HepG2 (cell line): ENCODE measurements around the gene DOK1. TPM values are rescaled to one million over a fixed set of nuclear protein-coding genes. Genes with fewer than 3 reads are reported as not detected.

Source experiments
- ATAC-seq: fragments of 200-7000 bp; cut with Tn5 transposase; 3 replicates; pipeline ENCODE4 v1.9.1; 2020; ENCODE audit warnings: mild to moderate bottlenecking, moderate library complexity
- BruUV-seq: library from RNA; stranded (reverse); fragments of 400-500 nt; replicated peaks from 2 replicates; lab custom pipeline; 2021; lab: Mats Ljungman, UMichigan
- CTCF ChIA-PET: fragments of 300-600 bp; formaldehyde crosslinking; extraction: SDS; loops from one replicate; lab custom pipeline; 2021; ENCODE audit warnings: low total read pairs, inconsistent platforms, low intra/inter-chr PET ratio; lab: Yijun Ruan, JAX
- POLR2A ChIA-PET: fragments of 350-600 bp; sonication (Branson Sonifier 250); formaldehyde crosslinking; loops from one replicate; lab custom pipeline; 2020; ENCODE audit warnings: antibody characterized with exemption, inconsistent platforms; lab: Yijun Ruan, JAX
- DNase-seq: peaks from one replicate; pipeline ENCODE4 v3.0.0-alpha.2; 2015; ENCODE audit warnings: low spot score
- FAIRE-seq: peaks from 3 replicates; lab custom pipeline; 2011; peaks lifted over from hg19 to GRCh38; lab: Jason Lieb, UNC
- H2AFZ ChIP-seq: one replicate; pipeline ENCODE4 v1.6.1; 2011; ENCODE audit warnings: low read length, inconsistent platforms
- H3K27ac ChIP-seq: fragments of 300-600 bp; 3 replicates; pipeline ENCODE4 v1.8.0; 2011; ENCODE audit warnings: mixed run types, mild to moderate bottlenecking, mixed read lengths, low read length, inconsistent platforms; ENCODE audit not compliant: insufficient read depth; ENCODE audit errors: extremely low read length
- H3K27me3 ChIP-seq, 2 experiments: fragments of 200-600 bp in 1 of 2; 2 replicates in 1 of 2; 3 replicates in 1 of 2; pipeline versions ENCODE4 v1.6.0 to v1.8.0; 2011; ENCODE audit warnings: low read length in 2 of 2, mild to moderate bottlenecking in 2 of 2, moderate library complexity in 2 of 2, inconsistent platforms in 1 of 2; ENCODE audit not compliant: insufficient read depth in 2 of 2, control insufficient read depth in 1 of 2
- H3K36me3 ChIP-seq, 2 experiments: fragments of 200-600 bp in 1 of 2; replicated peaks in 1 of 2; 2 replicates in 1 of 2; 3 replicates in 1 of 2; pipeline versions ENCODE4 v1.5.1 to v1.8.0; 2011; ENCODE audit warnings: low read length in 2 of 2, inconsistent platforms in 1 of 2; ENCODE audit not compliant: insufficient read depth in 2 of 2, control insufficient read depth in 1 of 2
- H3K4me1 ChIP-seq: 2 replicates; pipeline ENCODE4 v1.5.1; 2012; ENCODE audit warnings: low read length, inconsistent platforms; ENCODE audit not compliant: insufficient read depth
- H3K4me2 ChIP-seq: 2 replicates; pipeline ENCODE4 v1.6.0; 2011; ENCODE audit warnings: low read depth, low read length, inconsistent platforms
- H3K4me3 ChIP-seq, 3 experiments: fragments of 200-600 bp in 1 of 3; sonication (generic), shearing (Covaris generic) in 1 of 3; replicated peaks in 1 of 3; 2 replicates each; pipeline ENCODE4 v1.5.1; 2011 to 2016; ENCODE audit warnings: low read length in 3 of 3, inconsistent platforms in 2 of 3, low read depth in 2 of 3, mild to moderate bottlenecking in 2 of 3, control low read depth in 1 of 3, mixed read lengths in 1 of 3; ENCODE audit not compliant: insufficient read depth in 1 of 3
- H3K79me2 ChIP-seq: one replicate; pipeline ENCODE4 v1.6.1; 2011; ENCODE audit warnings: low read length, inconsistent platforms; ENCODE audit not compliant: insufficient read depth
- H3K9ac ChIP-seq: 2 replicates; pipeline ENCODE4 v1.6.0; 2011; ENCODE audit warnings: mild to moderate bottlenecking, low read depth, low read length, inconsistent platforms; ENCODE audit not compliant: insufficient read depth
- H3K9me3 ChIP-seq: 2 replicates; pipeline ENCODE4 v1.5.1; 2012; ENCODE audit warnings: mild to moderate bottlenecking, low read length
- H4K20me1 ChIP-seq: 2 replicates; pipeline ENCODE4 v1.6.0; 2011; ENCODE audit warnings: inconsistent platforms, mild to moderate bottlenecking, low read length, moderate library complexity; ENCODE audit not compliant: insufficient read depth
- ASH2L ChIP-seq: fragments of 300-600, 200-600 bp; sonication (generic); IDR thresholded peaks from 2 replicates; pipeline ENCODE4 v1.7.0; 2017; ENCODE audit warnings: low read depth, mild to moderate bottlenecking, moderate library complexity, mixed read lengths, low read length; ENCODE audit not compliant: insufficient read length
- ATF4 ChIP-seq, 2 experiments: fragments of 450-650 bp in 1 of 2; sonication (generic) in 1 of 2; formaldehyde crosslinking; IDR thresholded peaks; 2 replicates each; pipeline versions ENCODE4 v1.5.0 to v1.8.0; 2020 to 2022; ENCODE audit warnings: mild to moderate bottlenecking in 1 of 2, missing genetic modification reagents in 1 of 2
- ATF7-NPFF ChIP-seq: sonication (generic); formaldehyde crosslinking; IDR thresholded peaks from 2 replicates; pipeline ENCODE4 v1.8.1; 2023; ENCODE audit warnings: mild to moderate bottlenecking, low read depth, missing genetic modification reagents, moderate library complexity
- ATM ChIP-seq: fragments of 450-650 bp; IDR thresholded peaks from 2 replicates; pipeline ENCODE4 v1.7.1; 2017; ENCODE audit warnings: mild to moderate bottlenecking, borderline replicate concordance
- GABPB1 ChIP-seq: IDR thresholded peaks from 2 replicates; pipeline ENCODE4 v1.6.1; 2016; ENCODE audit warnings: mild to moderate bottlenecking, missing genetic modification reagents, moderate library complexity, missing compliant biosample characterization
- HDAC2 ChIP-seq: sonication (generic); formaldehyde crosslinking; IDR thresholded peaks from 2 replicates; pipeline ENCODE4 v1.4.0; 2020; ENCODE audit warnings: missing genetic modification reagents
- HES4 ChIP-seq: sonication (generic); formaldehyde crosslinking; IDR thresholded peaks from 2 replicates; pipeline ENCODE4 v1.9.0; 2021; ENCODE audit warnings: mild to moderate bottlenecking, missing genetic modification reagents, borderline replicate concordance
- KAT8 ChIP-seq: IDR thresholded peaks from 2 replicates; pipeline ENCODE4 v1.6.1; 2016; ENCODE audit warnings: missing genetic modification reagents, missing compliant biosample characterization
- LCORL ChIP-seq, 2 experiments: fragments of 450-650 bp in 1 of 2; sonication (generic) in 1 of 2; formaldehyde crosslinking in 1 of 2; IDR thresholded peaks; 2 replicates each; pipeline versions ENCODE4 v1.5.0 to v1.6.1; 2017 to 2020; ENCODE audit warnings: antibody characterized with exemption in 1 of 2, missing genetic modification reagents in 1 of 2
- NAIF1 ChIP-seq: sonication (generic); formaldehyde crosslinking; IDR thresholded peaks from 2 replicates; pipeline ENCODE4 v1.5.0; 2020; ENCODE audit warnings: mild to moderate bottlenecking, missing genetic modification reagents, borderline replicate concordance
- STAG1 ChIP-seq: sonication (generic); formaldehyde crosslinking; IDR thresholded peaks from 2 replicates; pipeline ENCODE4 v1.4.0; 2020; ENCODE audit warnings: missing genetic modification reagents
- ZBTB1 ChIP-seq: sonication (generic); formaldehyde crosslinking; IDR thresholded peaks from 2 replicates; pipeline ENCODE4 v1.4.0; 2020; ENCODE audit warnings: missing genetic modification reagents, borderline replicate concordance
- ZNF331 ChIP-seq: sonication (generic); formaldehyde crosslinking; IDR thresholded peaks from 2 replicates; pipeline ENCODE4 v1.4.0; 2020; ENCODE audit warnings: missing genetic modification reagents
- ZNF800 ChIP-seq: sonication (generic); formaldehyde crosslinking; IDR thresholded peaks from 2 replicates; pipeline ENCODE4 v1.4.0; 2020; ENCODE audit warnings: missing genetic modification reagents
- ZSCAN20 ChIP-seq: sonication (generic); formaldehyde crosslinking; IDR thresholded peaks from 2 replicates; pipeline ENCODE4 v1.4.0; 2020; ENCODE audit warnings: missing genetic modification reagents, mild to moderate bottlenecking, borderline replicate concordance
- WGBS: methylation state at CpG from one replicate; pipeline ENCODE4 v1.1.6; 2017; ENCODE audit warnings: low lambda C conversion rate; 5-methylcytosine and 5-hydroxymethylcytosine counted together
- in situ Hi-C: cut with HindIII; loops from 2 replicates; pipeline ENCODE4 v1.10.0; 2017; ENCODE audit warnings: low pct_unique_long_range_greater_than_20kb; ENCODE audit not compliant: extremely low pct_ligation_motif_present
- intact Hi-C: fragments of 100-400 bp; cut with micrococcal nuclease; formaldehyde crosslinking; loops from one replicate; pipeline ENCODE4 v1.10.0; 2022; ENCODE audit not compliant: unreplicated experiment
- polyA plus RNA-seq, 8 experiments: library from polyadenylated mRNA; depleted of rRNA in 3 of 8; stranded (reverse) in 7 of 8; unstranded in 1 of 8; fragments of >200 nt; fragmentation: Illumina TruSeq in 4 of 8; extraction: Trizol in 4 of 8; gene quantifications; 2 replicates each; pipeline versions ENCODE4 v1.2.1 to v1.2.3, GENCODE V29; 2011 to 2016; ENCODE audit warnings: low read depth in 4 of 8, missing spikeins in 1 of 8, mixed read lengths in 1 of 8; ENCODE audit not compliant: insufficient read depth in 1 of 8
- total RNA-seq, 5 experiments: library from RNA; depleted of rRNA; stranded (reverse); fragments of >200 nt; fragmentation: Illumina TruSeq; extraction: Trizol; gene quantifications; 2 replicates each; pipeline ENCODE4 v1.2.3, GENCODE V29; 2016; ENCODE audit warnings: low read depth in 1 of 5
- TF ChIP-seq, protein P1 (sequence below): sonication (generic); formaldehyde crosslinking; IDR thresholded peaks from 2 replicates; pipeline ENCODE4 v1.5.0; 2020; ENCODE audit warnings: mild to moderate bottlenecking, missing genetic modification reagents, moderate library complexity
- TF ChIP-seq, protein P2 (sequence below): sonication (generic); formaldehyde crosslinking; IDR thresholded peaks from 2 replicates; pipeline ENCODE4 v1.4.0; 2020; ENCODE audit warnings: mild to moderate bottlenecking, low read depth, missing genetic modification reagents

The DOK1 gene
- total and polyA plus RNA-seq, 2 of the 13 experiments (the other 11 are each of a cell fraction or from before 2014, with no cell fraction given), result 0.53 to 0.74 TPM

GRCh38 chr2:74585406-74586185 lies 31.1 kb downstream of the DOK1 start:
- CTCF ChIA-PET, result no interaction called here
- no peak for FAIRE-seq
- Histone ChIP-seq H3K27me3 (peaks cover 0 to 4% of the 10 kb centered on the region in 2 experiments; a peak in 2 of 5 replicates), H3K4me2 (peak overlapping the region; percentile 42), H3K4me3 (no peak overlapping the region), H3K36me3 (no peaks in the 10 kb centered on the region), H3K9me3 (no peaks in the 10 kb centered on the region), H3K9ac (no peak overlapping the region), H3K79me2 (no peaks in the 10 kb centered on the region), H3K4me1 (peaks cover 20% of the 10 kb centered on the region), H3K27ac (no peak overlapping the region), H2AFZ (no peak overlapping the region), H4K20me1 (no peaks in the 10 kb centered on the region)
- intact Hi-C loops, result loop anchor here (2.0 to 5.0 kb wide), 3 partner anchors 79 to 333 kb away; partner anchors contain the start of gene PCGF1
- 18% methylated on average over 4 of the region's 4 CpGs for WGBS
- POLR2A ChIA-PET, result no interaction called here
- BruUV-seq, result no TSS peak
- in situ Hi-C loops, result no loop called here
- DNase-seq, result no peak
- no peak for TF ChIP-seq ZNF800 (CRISPR knock-in tag)
- no peak for TF ChIP-seq NAIF1
- TF ChIP-seq ZNF331 (CRISPR knock-in tag), result no peak
- no peak for TF ChIP-seq HDAC2
- TF ChIP-seq ZBTB1 (CRISPR knock-in tag), result no peak
- no peak for TF ChIP-seq KAT8 (CRISPR knock-in tag)
- TF ChIP-seq STAG1 (CRISPR knock-in tag), result 0 out of 2 replicates have a peak, but pooled peaks have one; percentile 17
- TF ChIP-seq LCORL (IDR thresholded peaks at IDR 0.05), result peak; percentile 38; the same call in 1 of the 2 replicates
- no peak for TF ChIP-seq LCORL (CRISPR knock-in tag; IDR thresholded peaks at IDR 0.05)
- no peak for TF ChIP-seq ATF4 (CRISPR knock-in tag; IDR thresholded peaks at IDR 0.05)
- TF ChIP-seq HES4 (CRISPR knock-in tag), result no peak
- no peak for TF ChIP-seq ATM
- TF ChIP-seq GABPB1 (CRISPR knock-in tag), result no peak
- TF ChIP-seq ASH2L, result no peak
- no peak for TF ChIP-seq ZSCAN20 (CRISPR knock-in tag)
- TF ChIP-seq, protein P1, sequence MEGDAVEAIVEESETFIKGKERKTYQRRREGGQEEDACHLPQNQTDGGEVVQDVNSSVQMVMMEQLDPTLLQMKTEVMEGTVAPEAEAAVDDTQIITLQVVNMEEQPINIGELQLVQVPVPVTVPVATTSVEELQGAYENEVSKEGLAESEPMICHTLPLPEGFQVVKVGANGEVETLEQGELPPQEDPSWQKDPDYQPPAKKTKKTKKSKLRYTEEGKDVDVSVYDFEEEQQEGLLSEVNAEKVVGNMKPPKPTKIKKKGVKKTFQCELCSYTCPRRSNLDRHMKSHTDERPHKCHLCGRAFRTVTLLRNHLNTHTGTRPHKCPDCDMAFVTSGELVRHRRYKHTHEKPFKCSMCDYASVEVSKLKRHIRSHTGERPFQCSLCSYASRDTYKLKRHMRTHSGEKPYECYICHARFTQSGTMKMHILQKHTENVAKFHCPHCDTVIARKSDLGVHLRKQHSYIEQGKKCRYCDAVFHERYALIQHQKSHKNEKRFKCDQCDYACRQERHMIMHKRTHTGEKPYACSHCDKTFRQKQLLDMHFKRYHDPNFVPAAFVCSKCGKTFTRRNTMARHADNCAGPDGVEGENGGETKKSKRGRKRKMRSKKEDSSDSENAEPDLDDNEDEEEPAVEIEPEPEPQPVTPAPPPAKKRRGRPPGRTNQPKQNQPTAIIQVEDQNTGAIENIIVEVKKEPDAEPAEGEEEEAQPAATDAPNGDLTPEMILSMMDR (CRISPR knock-in tag), result peak; percentile 25
- TF ChIP-seq, protein P2, sequence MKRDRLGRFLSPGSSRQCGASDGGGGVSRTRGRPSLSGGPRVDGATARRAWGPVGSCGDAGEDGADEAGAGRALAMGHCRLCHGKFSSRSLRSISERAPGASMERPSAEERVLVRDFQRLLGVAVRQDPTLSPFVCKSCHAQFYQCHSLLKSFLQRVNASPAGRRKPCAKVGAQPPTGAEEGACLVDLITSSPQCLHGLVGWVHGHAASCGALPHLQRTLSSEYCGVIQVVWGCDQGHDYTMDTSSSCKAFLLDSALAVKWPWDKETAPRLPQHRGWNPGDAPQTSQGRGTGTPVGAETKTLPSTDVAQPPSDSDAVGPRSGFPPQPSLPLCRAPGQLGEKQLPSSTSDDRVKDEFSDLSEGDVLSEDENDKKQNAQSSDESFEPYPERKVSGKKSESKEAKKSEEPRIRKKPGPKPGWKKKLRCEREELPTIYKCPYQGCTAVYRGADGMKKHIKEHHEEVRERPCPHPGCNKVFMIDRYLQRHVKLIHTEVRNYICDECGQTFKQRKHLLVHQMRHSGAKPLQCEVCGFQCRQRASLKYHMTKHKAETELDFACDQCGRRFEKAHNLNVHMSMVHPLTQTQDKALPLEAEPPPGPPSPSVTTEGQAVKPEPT (CRISPR knock-in tag), result no peak
- TF ChIP-seq ATF7-NPFF, result no peak
- no peak for ATAC-seq
